Coronary artery (tissue), 2 donors: Measurements from ENCODE around the gene KAT2A.

Source experiments
- DNase-seq: peaks from one replicate; pipeline ENCODE4 v3.0.0-alpha.2; 2017; ENCODE audit warnings: low spot score
- H3K27ac ChIP-seq, 2 donors: fragments of 200-600 bp; sonication (generic); one replicate each; pipeline ENCODE4 v1.5.1; 2016 to 2019
- H3K4me3 ChIP-seq: fragments of 200-600 bp; sonication (generic); 2 replicates; pipeline ENCODE4 v1.5.1; 2016; ENCODE audit warnings: mild to moderate bottlenecking, moderate library complexity
- CTCF ChIP-seq: fragments of 200-600 bp; sonication (generic); IDR thresholded peaks from one replicate; pipeline ENCODE4 v1.5.1; 2019; ENCODE audit warnings: antibody characterized with exemption

The KAT2A gene

GRCh38 chr17:42135151-42135550, 14.0 kb upstream of the KAT2A start:
- DNase-seq: no peak
- peak overlapping the region; percentile 21 to 83 for H3K27ac ChIP-seq
- no peak for TF ChIP-seq CTCF
- no peak overlapping the region for H3K4me3 ChIP-seq

- TF ChIP-seq CTCF: no peak
- H3K4me3 ChIP-seq: no peak overlapping the region
- peak overlapping the region in 1 of 2 donors; percentile 80 for H3K27ac ChIP-seq
- DNase-seq: no peak
Measured at GRCh38 chr17:42133461-42134041, 12.4 kb upstream of the KAT2A start.

GRCh38 chr17:42132941-42133340, 11.8 kb upstream of the KAT2A start:
- no peak for DNase-seq
- TF ChIP-seq CTCF: no peak
- Histone ChIP-seq H3K4me3 (no peak overlapping the region), H3K27ac (peak overlapping the region; percentile 19 to 80)

DNA sequence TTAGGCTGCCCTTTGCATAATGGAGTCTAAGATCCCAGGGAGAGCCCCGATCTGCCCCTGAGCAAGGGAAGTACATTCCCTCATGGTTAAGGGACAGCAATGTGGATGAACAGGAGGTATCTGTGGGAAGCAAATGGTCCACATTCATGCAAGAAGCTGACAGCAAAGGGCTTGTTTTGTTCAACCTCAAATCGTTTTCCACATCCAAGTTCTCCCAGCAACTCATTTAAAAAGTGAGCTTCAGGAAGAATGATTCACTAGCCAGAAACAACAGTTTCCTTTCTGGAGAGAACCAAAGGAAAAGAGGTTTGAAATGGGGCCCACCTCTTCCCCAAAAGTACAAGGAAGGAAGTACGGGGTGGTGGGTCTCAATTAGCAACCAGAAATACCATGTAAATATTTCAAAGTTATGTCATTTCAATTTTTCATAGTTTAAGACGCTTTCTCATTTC, 10.8 kb upstream of the KAT2A start:
- no peak for TF ChIP-seq CTCF
- Histone ChIP-seq H3K27ac (peak overlapping the region in 1 of 2 donors; percentile 78), H3K4me3 (no peak overlapping the region)
- DNase-seq: no peak

DNA sequence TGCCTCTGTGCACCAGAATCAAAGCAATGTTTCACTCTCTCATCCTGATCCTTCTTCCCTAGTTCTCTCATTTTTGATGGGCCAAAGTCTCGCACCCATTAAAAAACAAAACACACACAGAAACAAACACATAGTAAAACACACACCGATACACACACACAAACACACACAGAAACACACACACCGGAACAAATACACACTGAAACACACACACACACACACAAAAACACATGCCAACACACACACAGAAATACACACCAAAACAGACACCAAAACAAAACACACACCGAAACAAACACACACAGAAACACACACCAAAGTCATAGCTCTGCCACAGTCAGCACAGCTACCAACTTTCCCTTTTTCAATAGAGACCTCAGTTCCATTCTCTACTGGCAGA, 10.1 kb upstream of the KAT2A start:
- no peak for DNase-seq
- TF ChIP-seq CTCF: no peak
- peak overlapping the region in 1 of 2 donors; percentile 78 for H3K27ac ChIP-seq
- H3K4me3 ChIP-seq: no peak overlapping the region

- no peak for TF ChIP-seq CTCF
- peak overlapping the region; percentile 7 to 78 for H3K27ac ChIP-seq
Measured at GRCh38 chr17:42130310-42130936, 9.3 kb upstream of the KAT2A start.

More at GRCh38 chr17:42130310-42130936, 9.3 kb upstream of the KAT2A start:
- DNase-seq: no peak
- H3K4me3 ChIP-seq: no peak overlapping the region
